Brain microvascular endothelial cell (primary cell): ENCODE data around the gene DAZAP1.

ENCODE experiments used
- DNase-seq: peaks from one replicate; pipeline ENCODE4 v3.0.0-alpha.2; 2020
- H3K27ac ChIP-seq: fragments of 250-450 bp; sonication (Bioruptor Pico); 2 replicates; pipeline ENCODE4 v1.5.1; 2020; ENCODE audit warnings: mild to moderate bottlenecking, moderate library complexity
- H3K27me3 ChIP-seq: fragments of 250-450 bp; sonication (Bioruptor Pico); replicated peaks from 2 replicates; pipeline ENCODE4 v1.5.1; 2020; ENCODE audit warnings: mild to moderate bottlenecking
- H3K36me3 ChIP-seq: fragments of 250-450 bp; sonication (Bioruptor Pico); replicated peaks from 2 replicates; pipeline ENCODE4 v1.5.1; 2020; ENCODE audit warnings: mild to moderate bottlenecking
- H3K4me3 ChIP-seq: 2 replicates; pipeline ENCODE4 v1.5.1; 2011; ENCODE audit warnings: low read depth, mild to moderate bottlenecking, control low read depth, low read length, moderate library complexity
- in situ Hi-C: cut with HindIII; loops from 2 replicates; pipeline ENCODE4 v1.10.0; 2017; ENCODE audit warnings: low sequenced_read_pairs, low pct_ligation_motif_present
- TF ChIP-seq, protein P1 (sequence below): IDR thresholded peaks from 2 replicates; pipeline ENCODE4 v1.5.1; 2011; ENCODE audit warnings: low read depth, mild to moderate bottlenecking, moderate library complexity, low read length, control low read depth, inconsistent platforms; ENCODE audit errors: missing control alignments

The DAZAP1 gene

DNA sequence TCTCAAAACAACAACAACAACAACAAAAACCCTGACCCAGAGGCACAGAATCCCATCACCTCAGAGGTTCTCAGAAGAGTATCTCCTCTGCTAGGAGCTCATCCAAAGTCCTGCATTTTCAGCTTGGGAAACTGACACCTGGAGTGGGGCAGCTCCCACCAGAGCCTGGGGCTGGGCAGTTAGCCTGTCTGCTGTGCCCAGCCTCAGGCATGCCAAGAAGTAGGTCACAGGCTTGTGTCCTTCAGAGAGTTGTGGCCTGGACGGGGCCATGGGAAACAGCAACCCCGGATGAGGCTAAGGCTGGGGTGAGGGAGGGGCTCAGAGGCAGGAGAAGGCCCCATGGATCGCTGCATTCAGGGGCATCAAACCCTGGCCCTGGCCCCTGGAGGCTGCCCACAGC is 21.6 kb upstream of the DAZAP1 start:
- H3K4me3 ChIP-seq: no peak overlapping the region
- H3K27ac ChIP-seq: no peak overlapping the region
- no peak for DNase-seq
- peaks cover 13% of the 10 kb centered on the region for H3K36me3 ChIP-seq
- in situ Hi-C loops: no loop called here
- no peaks in the 10 kb centered on the region for H3K27me3 ChIP-seq
- TF ChIP-seq, protein P1, sequence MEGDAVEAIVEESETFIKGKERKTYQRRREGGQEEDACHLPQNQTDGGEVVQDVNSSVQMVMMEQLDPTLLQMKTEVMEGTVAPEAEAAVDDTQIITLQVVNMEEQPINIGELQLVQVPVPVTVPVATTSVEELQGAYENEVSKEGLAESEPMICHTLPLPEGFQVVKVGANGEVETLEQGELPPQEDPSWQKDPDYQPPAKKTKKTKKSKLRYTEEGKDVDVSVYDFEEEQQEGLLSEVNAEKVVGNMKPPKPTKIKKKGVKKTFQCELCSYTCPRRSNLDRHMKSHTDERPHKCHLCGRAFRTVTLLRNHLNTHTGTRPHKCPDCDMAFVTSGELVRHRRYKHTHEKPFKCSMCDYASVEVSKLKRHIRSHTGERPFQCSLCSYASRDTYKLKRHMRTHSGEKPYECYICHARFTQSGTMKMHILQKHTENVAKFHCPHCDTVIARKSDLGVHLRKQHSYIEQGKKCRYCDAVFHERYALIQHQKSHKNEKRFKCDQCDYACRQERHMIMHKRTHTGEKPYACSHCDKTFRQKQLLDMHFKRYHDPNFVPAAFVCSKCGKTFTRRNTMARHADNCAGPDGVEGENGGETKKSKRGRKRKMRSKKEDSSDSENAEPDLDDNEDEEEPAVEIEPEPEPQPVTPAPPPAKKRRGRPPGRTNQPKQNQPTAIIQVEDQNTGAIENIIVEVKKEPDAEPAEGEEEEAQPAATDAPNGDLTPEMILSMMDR: no peak

DNA sequence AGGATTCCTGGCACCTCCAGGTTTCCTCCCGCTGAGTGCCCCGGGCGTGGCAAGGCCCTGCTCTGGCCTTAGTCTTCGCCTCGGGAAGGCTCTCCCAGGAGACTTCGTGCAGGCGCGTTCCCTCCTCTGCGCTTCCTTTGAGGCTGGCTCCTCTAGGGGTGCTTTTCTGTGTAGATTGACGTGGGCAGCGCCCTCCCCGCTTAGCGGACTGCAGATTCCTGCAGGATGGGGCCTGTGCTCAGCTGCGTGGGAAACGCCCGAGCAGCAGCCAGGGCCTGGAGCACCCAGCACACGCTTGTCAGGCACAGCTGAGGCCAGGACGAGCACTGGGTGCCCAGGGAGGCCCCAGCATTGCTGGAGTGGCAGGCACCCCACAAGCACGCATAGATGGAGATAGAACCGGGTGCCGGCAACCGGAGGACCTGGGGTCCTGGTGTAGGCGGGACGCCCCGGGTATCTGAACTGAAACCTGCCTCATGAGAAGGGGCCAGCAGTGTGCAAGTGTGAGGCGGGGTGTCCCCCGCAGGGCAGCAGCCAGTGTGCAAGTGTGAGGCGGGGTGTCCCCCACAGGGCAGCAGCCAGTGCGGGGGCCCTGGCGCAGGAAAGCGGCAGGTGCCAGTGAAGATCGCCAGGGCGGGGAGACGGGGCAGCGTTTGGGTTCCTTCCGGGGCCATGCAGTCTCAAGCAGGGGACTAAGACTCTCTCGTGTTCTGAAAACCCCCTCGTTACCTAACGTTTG is 20.3 kb upstream of the DAZAP1 start:
- Histone ChIP-seq H3K4me3 (no peak overlapping the region), H3K27me3 (no peaks in the 10 kb centered on the region), H3K36me3 (peaks cover 23% of the 10 kb centered on the region), H3K27ac (no peak overlapping the region)
- TF ChIP-seq, protein P1: no peak
- in situ Hi-C loops: no loop called here
- no peak for DNase-seq

DNA sequence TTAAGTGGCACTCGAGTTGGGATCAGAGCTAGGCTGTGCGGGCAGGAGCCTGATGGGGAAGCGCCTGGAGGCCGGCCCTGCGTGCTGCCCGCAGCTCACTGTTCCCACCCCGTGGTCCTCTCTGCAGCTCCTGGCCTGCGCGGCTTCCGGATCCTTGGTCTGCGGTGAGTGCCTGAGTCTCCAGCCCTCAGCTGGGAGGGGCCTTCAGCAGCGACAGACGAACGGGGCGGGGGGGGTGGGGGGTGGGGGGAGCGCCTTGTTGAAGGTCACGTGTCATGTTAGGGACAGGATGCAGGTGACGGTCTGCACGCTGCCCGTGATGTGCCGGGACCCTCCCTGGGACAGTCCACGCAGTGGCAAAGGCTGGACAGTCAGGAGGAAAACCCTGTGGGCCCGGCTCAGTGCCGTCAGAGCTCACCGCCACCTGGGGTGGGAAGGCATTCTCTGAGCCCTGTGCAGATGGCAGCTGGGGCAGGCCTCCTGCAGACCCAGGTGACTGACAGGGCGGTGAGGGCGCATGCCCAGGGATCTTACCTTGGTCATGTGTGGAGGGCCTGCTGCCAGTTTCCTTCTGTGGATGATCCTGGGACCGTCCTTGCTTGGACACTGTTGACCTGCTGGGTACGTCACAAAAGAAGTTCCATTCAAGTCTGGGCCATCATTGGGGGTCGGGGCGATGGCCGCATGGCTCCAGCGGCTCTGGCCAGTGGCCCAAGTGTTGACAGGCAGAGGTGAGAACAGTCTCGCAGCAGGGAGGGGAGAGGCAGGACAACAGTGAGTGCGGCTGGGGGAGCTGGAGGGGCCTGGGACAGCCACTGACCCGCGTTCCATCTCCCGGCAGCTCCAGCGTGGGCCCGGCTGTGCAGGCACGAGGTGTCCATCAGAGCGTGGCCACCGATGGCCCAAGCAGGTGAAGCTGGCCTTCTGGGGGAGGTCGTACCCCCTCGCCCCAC is 19.4 kb upstream of the DAZAP1 start:
- Histone ChIP-seq H3K27me3 (no peaks in the 10 kb centered on the region), H3K27ac (no peak overlapping the region), H3K4me3 (no peak overlapping the region), H3K36me3 (peaks cover 31% of the 10 kb centered on the region)
- in situ Hi-C loops: no loop called here
- DNase-seq: no peak
- TF ChIP-seq, protein P1: no peak

DNA sequence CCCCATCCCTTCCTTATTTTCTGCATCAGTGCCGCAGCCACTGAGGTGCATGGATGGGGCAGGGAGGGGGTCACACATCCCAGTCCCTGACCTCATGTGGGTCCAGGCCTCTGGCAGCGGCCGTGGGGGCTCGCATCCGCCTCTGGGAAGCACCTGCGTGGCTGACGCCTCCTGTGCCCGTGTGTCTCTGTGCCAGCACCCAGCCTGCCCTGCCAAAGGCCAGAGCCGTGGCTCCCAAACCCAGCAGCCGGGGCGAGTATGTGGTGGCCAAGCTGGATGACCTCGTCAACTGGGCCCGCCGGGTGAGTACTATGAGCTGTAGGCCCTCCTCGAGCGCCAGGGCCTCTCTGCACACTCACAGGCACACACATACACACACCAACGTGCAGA is 18.8 kb upstream of the DAZAP1 start:
- DNase-seq: no peak
- Histone ChIP-seq H3K27ac (no peak overlapping the region), H3K36me3 (peaks cover 38% of the 10 kb centered on the region), H3K4me3 (no peak overlapping the region), H3K27me3 (no peaks in the 10 kb centered on the region)
- in situ Hi-C loops: no loop called here
- TF ChIP-seq, protein P1: no peak

DNA sequence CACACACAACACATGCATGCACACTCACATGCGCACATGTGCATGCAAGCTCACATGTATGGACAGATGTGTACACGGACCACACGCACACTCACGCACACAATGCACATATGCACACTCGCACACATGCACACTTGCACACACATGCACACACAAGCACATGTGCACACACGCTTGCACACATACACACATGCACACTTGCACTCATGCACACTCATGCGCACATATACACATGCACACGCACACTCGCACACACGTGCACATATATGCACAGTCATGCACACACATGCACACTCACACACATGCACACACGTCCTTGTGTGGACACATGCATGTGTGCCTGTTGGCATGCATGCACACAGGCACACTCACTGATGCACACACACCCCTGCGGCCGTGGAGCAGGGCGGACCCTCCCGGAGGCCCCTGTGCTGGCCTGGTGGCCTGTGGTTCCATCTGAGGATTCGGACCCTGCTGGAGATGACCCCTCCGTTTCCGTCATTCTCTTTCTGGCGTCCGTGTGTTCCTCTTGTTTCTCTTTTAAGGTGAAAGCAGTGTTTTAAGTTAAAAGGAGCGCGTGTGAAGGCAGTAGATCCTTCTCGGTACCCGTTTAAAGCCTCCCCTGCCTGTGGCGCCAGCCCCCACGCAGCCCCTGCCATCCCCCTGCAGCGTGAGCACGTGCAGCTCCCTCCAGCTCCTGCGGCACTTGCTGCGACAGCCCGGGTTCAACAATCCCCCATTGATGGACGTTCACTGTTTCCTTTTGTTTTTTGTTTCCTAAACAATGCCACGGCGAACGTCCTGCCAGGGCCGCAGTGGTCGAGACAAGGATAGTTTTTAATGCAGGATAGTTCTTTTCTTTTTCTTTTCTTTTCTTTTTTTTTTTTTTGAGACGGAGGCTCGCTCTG is 18.1 kb upstream of the DAZAP1 start:
- TF ChIP-seq, protein P1: no peak
- H3K4me3 ChIP-seq: no peak overlapping the region
- DNase-seq: no peak
- in situ Hi-C loops: no loop called here
- H3K27ac ChIP-seq: no peak overlapping the region
- no peaks in the 10 kb centered on the region for H3K27me3 ChIP-seq
- H3K36me3 ChIP-seq: peaks cover 40% of the 10 kb centered on the region
